ENCODE measurements around the gene WDR27.

The WDR27 gene

DNA sequence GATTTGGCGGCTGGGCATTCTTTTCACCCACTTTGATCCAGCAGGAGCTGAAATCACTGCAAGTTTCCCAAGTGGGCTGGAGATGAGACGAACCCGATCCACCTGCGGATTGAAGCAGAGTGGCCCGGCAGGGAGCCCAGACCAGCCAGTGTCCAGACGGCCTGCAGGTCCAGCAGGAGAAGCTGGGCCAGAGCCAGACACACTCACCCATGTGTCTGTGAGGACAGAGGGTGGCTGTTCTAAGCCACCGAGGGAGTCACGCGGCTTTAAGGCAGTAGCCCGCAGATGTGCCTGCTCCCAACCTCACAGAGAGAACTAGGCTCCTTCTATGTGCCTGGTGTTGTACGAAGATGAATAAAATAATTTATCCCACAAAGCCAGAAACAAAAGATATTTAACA, 200.7 kb downstream of the WDR27 start:
- TF ChIP-seq, protein P1, sequence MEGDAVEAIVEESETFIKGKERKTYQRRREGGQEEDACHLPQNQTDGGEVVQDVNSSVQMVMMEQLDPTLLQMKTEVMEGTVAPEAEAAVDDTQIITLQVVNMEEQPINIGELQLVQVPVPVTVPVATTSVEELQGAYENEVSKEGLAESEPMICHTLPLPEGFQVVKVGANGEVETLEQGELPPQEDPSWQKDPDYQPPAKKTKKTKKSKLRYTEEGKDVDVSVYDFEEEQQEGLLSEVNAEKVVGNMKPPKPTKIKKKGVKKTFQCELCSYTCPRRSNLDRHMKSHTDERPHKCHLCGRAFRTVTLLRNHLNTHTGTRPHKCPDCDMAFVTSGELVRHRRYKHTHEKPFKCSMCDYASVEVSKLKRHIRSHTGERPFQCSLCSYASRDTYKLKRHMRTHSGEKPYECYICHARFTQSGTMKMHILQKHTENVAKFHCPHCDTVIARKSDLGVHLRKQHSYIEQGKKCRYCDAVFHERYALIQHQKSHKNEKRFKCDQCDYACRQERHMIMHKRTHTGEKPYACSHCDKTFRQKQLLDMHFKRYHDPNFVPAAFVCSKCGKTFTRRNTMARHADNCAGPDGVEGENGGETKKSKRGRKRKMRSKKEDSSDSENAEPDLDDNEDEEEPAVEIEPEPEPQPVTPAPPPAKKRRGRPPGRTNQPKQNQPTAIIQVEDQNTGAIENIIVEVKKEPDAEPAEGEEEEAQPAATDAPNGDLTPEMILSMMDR (conservative IDR thresholded peaks at IDR 0.05; ENCODE audit: low read length), result no peak
- H3K4me3 ChIP-seq (ENCODE audit: low read length), result no peak overlapping the region
- no peak for DNase-seq (ENCODE audit: low read depth)

DNA sequence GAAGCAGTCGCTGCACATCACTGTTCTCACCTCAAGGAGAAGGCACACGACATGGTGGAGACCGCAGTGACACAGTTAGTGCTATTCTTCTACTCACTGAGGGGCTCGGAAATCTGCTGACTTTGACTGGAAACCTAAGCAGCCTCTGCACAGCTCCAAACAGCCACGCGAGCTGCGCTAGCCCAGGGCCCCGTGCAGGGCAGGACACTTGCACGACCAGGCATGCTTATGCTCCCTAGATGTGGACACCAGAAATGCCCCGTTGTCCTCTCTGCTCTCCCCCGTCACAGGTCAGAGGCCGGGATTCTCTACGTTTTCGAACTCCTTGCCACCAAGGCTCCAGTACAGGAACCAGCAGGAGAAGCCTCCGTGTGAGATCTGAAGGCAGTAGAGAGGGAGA, 201.1 kb downstream of the WDR27 start:
- TF ChIP-seq, protein P1 (conservative IDR thresholded peaks at IDR 0.05; ENCODE audit: low read length), result no peak
- no peak overlapping the region for H3K4me3 ChIP-seq (ENCODE audit: low read length)
- DNase-seq (ENCODE audit: low read depth), result no peak

DNA sequence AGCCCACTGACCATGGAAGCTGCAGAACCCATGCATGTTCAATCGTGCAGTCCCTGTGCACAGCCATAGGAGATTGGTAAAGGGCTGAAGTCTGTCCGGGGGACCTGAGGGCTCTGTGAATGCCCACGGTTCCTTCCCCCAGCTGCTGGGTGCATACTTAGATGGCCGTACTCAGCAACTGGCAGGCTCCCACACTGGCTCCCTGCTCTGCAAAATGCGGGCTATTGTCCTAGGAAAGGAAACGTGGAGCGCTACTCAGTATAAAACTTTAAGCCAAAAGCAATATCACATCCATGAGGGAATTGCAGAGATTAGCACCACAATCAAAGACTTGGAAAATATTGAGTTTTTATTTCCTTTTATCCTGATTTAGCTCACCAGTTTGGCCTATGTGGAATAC, 202.0 kb downstream of the WDR27 start:
- H3K4me3 ChIP-seq (ENCODE audit: low read length), result no peak overlapping the region
- TF ChIP-seq, protein P1 (conservative IDR thresholded peaks at IDR 0.05; ENCODE audit: low read length), result no peak
- no peak for DNase-seq (ENCODE audit: low read depth)

DNA sequence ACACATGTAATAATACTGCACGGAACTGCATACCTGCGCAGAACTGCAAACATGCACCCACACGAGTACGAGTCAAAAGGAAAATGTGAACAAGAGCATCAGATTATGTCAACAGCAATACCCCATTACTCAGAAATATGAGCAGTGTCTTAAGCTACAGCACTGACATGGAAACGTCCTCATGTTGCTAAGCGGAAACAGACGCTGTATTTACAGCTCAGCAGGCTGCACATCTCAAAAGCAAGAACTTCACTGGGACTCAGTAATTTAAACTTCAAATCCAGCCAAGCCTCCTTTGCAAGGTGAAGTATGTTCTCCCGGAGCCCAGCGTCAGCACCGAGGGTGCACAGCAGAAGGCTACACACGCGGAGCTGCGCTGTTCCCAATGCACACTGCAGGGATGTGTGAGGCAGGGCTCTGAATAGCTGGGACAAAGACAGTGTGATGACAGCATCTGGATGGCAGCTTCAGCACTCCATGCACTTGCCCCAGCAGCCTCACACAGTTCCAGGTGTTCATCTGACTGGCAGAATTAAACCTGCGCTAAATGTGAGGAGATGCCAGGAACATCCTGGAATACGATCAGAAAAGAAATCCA, 202.8 kb downstream of the WDR27 start:
- H3K4me3 ChIP-seq (ENCODE audit: low read length), result no peak overlapping the region
- TF ChIP-seq, protein P1 (conservative IDR thresholded peaks at IDR 0.05; ENCODE audit: low read length), result no peak
- peak; percentile 37 for DNase-seq (ENCODE audit: low read depth)

DNA sequence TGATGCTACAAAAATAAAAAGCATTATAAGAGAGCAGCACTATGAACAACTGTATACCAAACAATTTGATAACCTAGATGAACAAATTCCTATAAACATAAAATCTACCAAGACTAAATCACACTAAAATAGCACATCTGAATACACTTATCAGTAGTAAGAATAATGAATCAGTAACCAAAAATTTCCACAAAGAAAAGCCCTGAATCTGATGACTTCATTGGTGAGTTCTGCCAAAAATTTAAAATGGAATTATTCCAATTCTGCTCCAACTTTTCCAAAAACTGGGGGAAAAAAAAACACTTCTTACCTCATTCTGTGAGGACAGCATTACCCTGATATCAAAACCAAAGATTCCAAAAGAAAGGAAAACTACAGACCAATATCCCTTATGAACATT, 206.2 kb downstream of the WDR27 start:
- TF ChIP-seq, protein P1 (conservative IDR thresholded peaks at IDR 0.05; ENCODE audit: low read length), result no peak
- DNase-seq (ENCODE audit: low read depth), result peak; percentile 61
- no peak overlapping the region for H3K4me3 ChIP-seq (ENCODE audit: low read length)

DNA sequence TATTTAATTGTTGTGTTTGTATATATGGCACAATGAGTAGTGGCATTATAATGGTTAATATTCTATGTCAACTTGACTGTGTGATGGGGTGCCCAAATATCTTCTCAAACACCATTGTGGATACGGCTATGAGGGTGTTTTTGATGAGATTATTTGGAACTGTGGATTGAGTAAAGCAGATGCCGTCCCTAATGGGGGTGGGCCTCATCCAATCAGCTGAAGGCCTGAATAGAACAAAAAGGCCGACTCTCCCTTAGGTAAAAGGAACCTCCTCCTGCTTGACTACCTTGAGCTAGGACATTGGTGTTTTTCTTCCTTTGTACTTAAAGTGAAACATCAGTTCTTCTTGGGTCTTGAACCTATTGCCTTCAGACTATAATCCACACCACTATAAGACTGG, 207.8 kb downstream of the WDR27 start:
- no peak for DNase-seq (ENCODE audit: low read depth)
- no peak overlapping the region for H3K4me3 ChIP-seq (ENCODE audit: low read length)
- TF ChIP-seq, protein P1 (conservative IDR thresholded peaks at IDR 0.05; ENCODE audit: low read length), result no peak

DNA sequence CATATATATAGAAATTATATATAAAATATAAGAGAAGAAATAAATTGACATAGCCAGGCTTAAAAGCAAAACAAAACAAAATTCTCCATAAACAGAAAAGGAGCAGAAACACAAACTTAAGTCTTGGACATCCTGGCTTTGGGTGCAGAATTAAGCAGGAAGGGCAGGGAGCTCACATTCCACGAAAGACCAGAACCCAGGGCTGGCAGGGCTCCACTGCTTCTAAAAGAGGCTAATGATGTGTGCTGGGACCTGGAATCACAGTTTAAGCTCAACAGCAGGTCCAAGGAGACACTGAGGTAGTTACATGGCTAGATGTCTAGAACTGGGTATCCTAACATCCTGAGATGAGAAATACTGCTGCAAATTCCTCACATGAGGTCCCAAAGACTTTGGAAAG, 210.3 kb downstream of the WDR27 start:
- TF ChIP-seq, protein P1 (conservative IDR thresholded peaks at IDR 0.05; ENCODE audit: low read length), result no peak
- no peak for DNase-seq (ENCODE audit: low read depth)
- H3K4me3 ChIP-seq (ENCODE audit: low read length), result no peak overlapping the region

All from AG10803 (cell line).